HUES64 (cell line): ENCODE results near the gene PPP1R14B.

Experiments used
- H3K27ac ChIP-seq: 2 replicates; pipeline ENCODE4 v1.7.0; 2013; ENCODE audit warnings: low read depth, low read length, inconsistent platforms
- H3K27me3 ChIP-seq: 2 replicates; pipeline ENCODE4 v1.6.1; 2013; ENCODE audit warnings: mild to moderate bottlenecking, low read length; ENCODE audit not compliant: insufficient read depth
- H3K36me3 ChIP-seq: 2 replicates; pipeline ENCODE4 v1.6.1; 2013; ENCODE audit warnings: mild to moderate bottlenecking, low read length; ENCODE audit not compliant: insufficient read depth
- H3K4me1 ChIP-seq: 2 replicates; pipeline ENCODE4 v1.6.1; 2013; ENCODE audit warnings: mild to moderate bottlenecking, low read length, moderate library complexity; ENCODE audit not compliant: insufficient read depth
- H3K4me3 ChIP-seq: 2 replicates; pipeline ENCODE4 v1.5.1; 2013; ENCODE audit warnings: mild to moderate bottlenecking, low read length, moderate library complexity
- H3K9ac ChIP-seq: 2 replicates; pipeline ENCODE4 v1.6.1; 2013; ENCODE audit warnings: mild to moderate bottlenecking, low read depth, low read length
- H3K9me3 ChIP-seq: 2 replicates; pipeline ENCODE4 v1.6.1; 2013; ENCODE audit warnings: low read depth, low read length; ENCODE audit not compliant: insufficient read depth
- WGBS: fragments of 150-250, 120-280 bp; methylation state at CpG from one replicate; pipeline ENCODE4 v1.1.7; 2013; ENCODE audit warnings: missing lambda C conversion rate; 5-methylcytosine and 5-hydroxymethylcytosine counted together

Gene PPP1R14B

DNA sequence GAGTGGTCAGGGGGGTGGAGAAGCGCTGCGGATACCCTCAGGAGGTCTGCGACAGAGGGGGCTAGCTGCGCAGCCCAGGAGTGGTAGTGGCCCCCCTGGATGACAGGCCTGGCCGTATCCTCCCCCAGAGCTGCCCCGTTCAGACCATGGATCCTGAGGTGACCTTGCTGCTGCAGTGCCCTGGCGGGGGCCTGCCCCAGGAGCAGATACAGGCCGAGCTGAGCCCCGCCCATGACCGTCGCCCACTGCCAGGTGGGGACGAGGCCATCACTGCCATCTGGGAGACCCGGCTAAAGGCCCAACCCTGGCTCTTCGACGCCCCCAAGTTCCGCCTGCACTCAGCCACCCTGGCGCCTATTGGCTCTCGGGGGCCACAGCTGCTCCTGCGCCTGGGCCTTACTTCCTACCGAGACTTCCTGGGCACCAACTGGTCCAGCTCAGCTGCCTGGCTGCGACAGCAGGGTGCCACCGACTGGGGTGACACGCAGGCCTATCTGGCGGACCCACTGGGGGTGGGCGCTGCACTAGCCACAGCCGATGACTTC, 20.2 kb downstream of the PPP1R14B start:
- peaks cover 11% of the 10 kb centered on the region; the same call in 1 of the 2 replicates for H3K4me1 ChIP-seq
- peaks cover 4% of the 10 kb centered on the region; the same call in 1 of the 2 replicates for H3K36me3 ChIP-seq
- H3K9ac ChIP-seq, result peak overlapping the region; percentile 82
- no peaks in the 10 kb centered on the region for H3K9me3 ChIP-seq
- WGBS, result 35% methylated on average over 26 of the region's 26 CpGs
- H3K27ac ChIP-seq, result peak overlapping the region; percentile 28; the same call in 1 of the 2 replicates
- H3K4me3 ChIP-seq, result peak overlapping the region; percentile 82
- H3K27me3 ChIP-seq, result no peaks in the 10 kb centered on the region

DNA sequence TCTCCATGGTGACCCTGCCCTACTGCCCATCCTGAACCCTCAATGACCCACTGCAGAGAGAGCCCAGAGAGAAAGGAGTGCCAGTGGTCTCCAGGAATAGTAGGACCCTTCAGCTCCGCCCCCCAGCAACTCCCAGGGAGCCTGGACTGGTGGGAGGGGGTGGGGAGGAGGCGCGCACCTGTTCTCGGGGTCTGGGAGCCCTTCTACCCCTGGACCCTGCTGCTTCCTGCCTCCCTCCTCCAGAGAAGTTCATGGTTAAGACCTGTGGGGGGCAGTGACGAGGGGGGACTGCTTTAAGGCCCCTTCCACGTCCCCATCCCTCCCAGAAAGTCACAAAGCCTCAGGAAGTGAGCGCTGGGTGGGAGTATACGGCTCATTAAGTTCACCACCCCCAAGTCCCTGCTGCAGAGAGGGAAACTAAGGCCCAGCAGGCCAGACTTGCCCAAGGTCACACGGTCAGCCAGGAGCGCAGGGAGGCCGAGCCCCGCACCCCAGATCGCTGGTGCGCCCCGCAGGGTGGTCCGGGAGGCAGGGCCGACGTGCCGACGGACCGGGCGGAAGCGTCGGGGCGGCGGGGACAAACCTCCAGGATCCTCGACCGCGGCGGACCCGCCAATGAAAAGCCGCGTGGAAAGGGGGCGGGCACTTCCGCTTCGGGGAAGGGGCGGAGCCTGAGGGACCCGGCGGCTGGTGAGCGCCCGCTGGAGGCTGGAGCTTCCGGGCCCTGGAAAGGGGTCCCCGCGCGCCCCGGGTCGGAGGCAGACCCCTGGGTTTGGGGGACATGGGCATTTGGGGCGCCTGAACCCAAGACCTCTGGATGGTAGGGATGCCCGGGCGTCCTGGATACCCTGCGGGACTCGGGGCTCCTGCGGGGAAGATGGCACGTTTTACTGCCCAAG, 20.9 kb downstream of the PPP1R14B start, which contains the start of the genes NUDT22 and TRPT1:
Gene NUDT22, plus strand, starts transcription at position 667 of the 899 bp plus-strand sequence. CDS start 379 bp downstream, outside the sequence.
Gene TRPT1, minus strand, starts transcription at position 579 of the 899 bp plus-strand sequence. Its CDS starts 326 bp downstream, at position 253.
- peaks cover 8% of the 10 kb centered on the region for H3K36me3 ChIP-seq
- peak within 1 kb of the TSS; percentile 82 for H3K9ac ChIP-seq
- H3K27me3 ChIP-seq, result no peaks in the 10 kb centered on the region
- peak within 1 kb of the TSS; percentile 82 for H3K4me3 ChIP-seq
- WGBS, result under 1% methylated on average over 51 of the region's 54 CpGs
- H3K27ac ChIP-seq, result peak within 1 kb of the TSS; percentile 91
- H3K9me3 ChIP-seq, result no peaks in the 10 kb centered on the region
- H3K4me1 ChIP-seq, result peaks cover 11% of the 10 kb centered on the region; the same call in 1 of the 2 replicates

DNA sequence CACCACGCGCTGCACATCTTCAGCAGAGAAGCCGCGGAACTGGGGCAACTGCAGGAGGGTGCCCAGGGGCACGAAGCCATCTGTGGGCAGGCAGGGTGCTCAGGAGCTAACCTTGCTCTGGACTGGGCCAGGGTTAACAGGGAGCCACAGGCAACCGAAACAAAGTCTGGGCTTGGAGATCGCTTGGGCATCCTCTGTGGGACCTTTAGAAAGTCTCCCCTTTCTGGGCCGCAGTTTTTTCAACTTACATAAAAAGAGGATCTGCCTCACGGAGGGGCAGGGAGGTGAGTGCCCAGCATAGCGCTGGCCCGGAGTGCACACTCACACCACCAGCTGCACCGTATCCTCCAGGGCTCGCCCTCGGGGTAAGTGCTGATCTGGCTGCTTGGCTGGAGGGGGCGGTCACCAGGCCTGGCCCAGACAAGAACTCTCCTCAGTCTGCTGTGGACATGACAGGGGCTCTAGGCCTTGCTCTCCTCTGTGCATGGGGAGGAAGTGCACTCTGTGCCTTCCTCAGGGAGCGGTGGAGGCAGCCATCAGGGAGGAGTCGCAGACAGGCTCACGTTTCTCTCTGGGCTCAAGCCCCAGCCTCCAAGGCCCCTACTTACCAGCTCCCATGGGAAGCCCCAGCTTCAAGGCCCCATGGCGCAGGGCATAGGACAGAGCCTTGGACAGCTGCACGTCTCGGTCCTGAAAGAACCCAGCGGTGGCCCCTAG, 21.7 kb downstream of the PPP1R14B start:
- Histone ChIP-seq H3K4me3 (peak overlapping the region; percentile 82), H3K27ac (no peak overlapping the region; the same call in 1 of the 2 replicates), H3K9me3 (no peaks in the 10 kb centered on the region), H3K36me3 (peaks cover 12% of the 10 kb centered on the region), H3K9ac (peak overlapping the region; percentile 75), H3K27me3 (no peaks in the 10 kb centered on the region), H3K4me1 (peaks cover 11% of the 10 kb centered on the region; the same call in 1 of the 2 replicates)
- 75% methylated on average over 22 of the region's 22 CpGs for WGBS

DNA sequence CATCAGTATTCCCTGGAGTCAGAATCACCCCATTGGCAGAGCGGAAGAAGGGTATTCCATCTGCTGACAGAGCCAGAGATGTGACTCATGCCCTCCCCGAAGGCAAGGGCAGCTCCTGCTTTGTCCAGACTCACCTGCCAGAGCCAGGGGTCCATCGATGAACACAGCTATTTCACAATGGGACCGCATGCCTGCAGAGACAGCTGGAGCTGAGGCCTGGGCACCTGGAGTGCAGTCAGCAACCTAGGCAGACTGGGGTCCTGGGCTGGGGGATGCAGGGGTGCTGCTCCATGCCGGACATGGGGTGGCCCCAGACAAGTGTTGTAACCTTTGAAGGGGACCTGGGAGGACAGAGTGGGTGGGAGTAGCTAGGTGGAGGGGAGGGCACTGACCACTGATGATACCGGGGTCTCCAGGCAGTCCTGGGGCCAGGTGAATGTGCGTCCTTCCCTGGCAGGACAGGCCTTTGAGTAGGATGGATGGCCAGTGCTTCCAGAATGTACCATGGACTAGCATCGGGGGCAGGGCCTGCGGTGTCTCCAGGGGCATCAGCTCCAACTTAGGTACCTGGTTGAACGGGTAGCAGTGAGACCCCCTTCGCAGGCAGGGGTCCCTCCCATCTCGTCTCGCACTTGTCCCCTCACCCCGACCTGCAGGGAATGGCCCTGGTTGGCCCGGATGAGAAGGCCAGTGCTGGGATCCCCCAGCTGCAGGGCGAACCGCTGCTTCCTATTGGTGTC, 22.4 kb downstream of the PPP1R14B start:
- Histone ChIP-seq H3K27me3 (no peaks in the 10 kb centered on the region), H3K9ac (no peak overlapping the region), H3K36me3 (peaks cover 18% of the 10 kb centered on the region), H3K4me3 (no peak overlapping the region), H3K27ac (no peak overlapping the region), H3K4me1 (peaks cover 11% of the 10 kb centered on the region; the same call in 1 of the 2 replicates), H3K9me3 (no peaks in the 10 kb centered on the region)
- WGBS, result 94% methylated on average over 17 of the region's 17 CpGs

DNA sequence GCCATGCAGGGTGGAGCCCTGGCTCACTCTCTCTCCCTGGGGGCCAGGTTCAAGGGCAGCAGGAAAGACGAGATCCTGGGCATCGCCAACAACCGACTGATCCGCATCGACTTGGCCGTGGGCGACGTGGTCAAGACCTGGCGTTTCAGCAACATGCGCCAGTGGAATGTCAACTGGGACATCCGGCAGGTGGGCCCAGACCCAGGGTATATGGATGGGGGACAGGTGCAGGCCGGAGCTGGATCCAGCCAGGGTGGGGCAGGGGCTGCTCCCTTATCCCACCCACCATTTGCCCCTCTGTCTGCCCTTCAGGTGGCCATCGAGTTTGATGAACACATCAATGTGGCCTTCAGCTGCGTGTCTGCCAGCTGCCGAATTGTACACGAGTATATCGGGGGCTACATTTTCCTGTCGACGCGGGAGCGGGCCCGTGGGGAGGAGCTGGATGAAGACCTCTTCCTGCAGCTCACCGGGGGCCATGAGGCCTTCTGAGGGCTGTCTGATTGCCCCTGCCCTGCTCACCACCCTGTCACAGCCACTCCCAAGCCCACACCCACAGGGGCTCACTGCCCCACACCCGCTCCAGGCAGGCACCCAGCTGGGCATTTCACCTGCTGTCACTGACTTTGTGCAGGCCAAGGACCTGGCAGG, 23.6 kb downstream of the PPP1R14B start:
- H3K9me3 ChIP-seq, result no peaks in the 10 kb centered on the region

DNA sequence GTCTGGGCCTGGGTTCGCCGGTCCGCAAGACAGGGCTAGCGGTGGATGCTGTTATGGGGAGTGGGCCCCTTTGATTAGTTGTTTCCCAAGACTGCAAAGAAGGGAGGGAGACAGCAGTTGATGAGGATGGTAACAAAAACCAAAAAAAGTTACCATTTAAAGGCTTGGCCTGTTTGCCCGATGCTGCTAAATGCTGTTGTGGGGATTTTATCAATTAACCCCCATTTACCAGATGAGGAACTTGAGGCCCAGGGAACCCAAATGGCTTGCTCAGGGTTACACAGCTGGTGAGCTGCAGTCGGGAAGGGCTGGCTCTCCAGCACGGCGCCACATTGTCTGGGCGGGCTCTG, 24.1 kb downstream of the PPP1R14B start:
- Histone ChIP-seq H3K27me3 (no peaks in the 10 kb centered on the region), H3K9ac (no peak overlapping the region), H3K4me3 (no peak overlapping the region), H3K36me3 (peaks cover 18% of the 10 kb centered on the region), H3K27ac (no peak overlapping the region), H3K9me3 (no peaks in the 10 kb centered on the region), H3K4me1 (peaks cover 11% of the 10 kb centered on the region; the same call in 1 of the 2 replicates)
- 87% methylated on average over 9 of the region's 9 CpGs for WGBS

More for the DNA sequence above, 23.6 kb downstream of the PPP1R14B start:
- Histone ChIP-seq H3K36me3 (peaks cover 18% of the 10 kb centered on the region), H3K27me3 (no peaks in the 10 kb centered on the region), H3K9ac (no peak overlapping the region), H3K4me3 (no peak overlapping the region), H3K4me1 (peaks cover 11% of the 10 kb centered on the region; the same call in 1 of the 2 replicates), H3K27ac (no peak overlapping the region)
- WGBS, result 95% methylated on average over 24 of the region's 24 CpGs

DNA sequence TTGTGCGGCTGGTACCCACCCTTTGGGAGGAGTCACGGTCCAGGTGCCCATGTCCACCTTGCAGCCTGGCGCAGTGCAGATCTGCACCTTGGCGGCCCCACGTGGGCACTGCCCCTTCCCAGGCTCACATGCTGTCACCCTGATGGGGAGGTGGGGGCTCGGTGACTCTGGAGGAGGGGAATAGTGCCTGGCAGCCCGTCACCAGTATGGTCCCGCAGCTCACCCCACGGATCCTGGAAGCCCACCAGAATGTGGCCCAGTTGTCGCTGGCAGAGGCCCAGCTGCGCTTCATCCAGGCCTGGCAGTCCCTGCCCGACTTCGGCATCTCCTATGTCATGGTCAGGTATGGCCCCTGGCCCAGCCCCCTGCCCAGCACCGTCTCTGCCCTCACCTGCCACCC, 25.9 kb downstream of the PPP1R14B start:
- H3K27ac ChIP-seq, result no peak overlapping the region
- H3K9ac ChIP-seq, result no peak overlapping the region
- no peak overlapping the region for H3K4me3 ChIP-seq
- H3K9me3 ChIP-seq, result no peaks in the 10 kb centered on the region
- peaks cover 4% of the 10 kb centered on the region; the same call in 1 of the 2 replicates for H3K4me1 ChIP-seq
- H3K36me3 ChIP-seq, result peaks cover 18% of the 10 kb centered on the region
- WGBS, result 94% methylated on average over 14 of the region's 14 CpGs
- no peaks in the 10 kb centered on the region for H3K27me3 ChIP-seq

DNA sequence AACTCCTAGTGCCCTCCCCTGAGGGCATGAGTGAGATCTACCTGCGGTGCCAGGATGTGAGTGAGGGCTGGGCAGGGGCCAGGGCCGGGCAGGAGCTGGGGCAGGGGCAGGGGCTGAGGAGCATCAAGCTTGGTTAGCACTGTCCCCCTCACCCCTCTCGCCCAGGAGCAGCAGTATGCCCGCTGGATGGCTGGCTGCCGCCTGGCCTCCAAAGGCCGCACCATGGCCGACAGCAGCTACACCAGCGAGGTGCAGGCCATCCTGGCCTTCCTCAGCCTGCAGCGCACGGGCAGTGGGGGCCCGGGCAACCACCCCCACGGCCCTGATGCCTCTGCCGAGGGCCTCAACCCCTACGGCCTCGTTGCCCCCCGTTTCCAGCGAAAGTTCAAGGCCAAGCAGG, 26.5 kb downstream of the PPP1R14B start:
- Histone ChIP-seq H3K9ac (no peak overlapping the region), H3K4me1 (peaks cover 3% of the 10 kb centered on the region; the same call in 1 of the 2 replicates), H3K27ac (no peak overlapping the region), H3K9me3 (no peaks in the 10 kb centered on the region), H3K4me3 (no peak overlapping the region), H3K36me3 (peaks cover 18% of the 10 kb centered on the region), H3K27me3 (no peaks in the 10 kb centered on the region)
- WGBS, result 91% methylated on average over 17 of the region's 17 CpGs

DNA sequence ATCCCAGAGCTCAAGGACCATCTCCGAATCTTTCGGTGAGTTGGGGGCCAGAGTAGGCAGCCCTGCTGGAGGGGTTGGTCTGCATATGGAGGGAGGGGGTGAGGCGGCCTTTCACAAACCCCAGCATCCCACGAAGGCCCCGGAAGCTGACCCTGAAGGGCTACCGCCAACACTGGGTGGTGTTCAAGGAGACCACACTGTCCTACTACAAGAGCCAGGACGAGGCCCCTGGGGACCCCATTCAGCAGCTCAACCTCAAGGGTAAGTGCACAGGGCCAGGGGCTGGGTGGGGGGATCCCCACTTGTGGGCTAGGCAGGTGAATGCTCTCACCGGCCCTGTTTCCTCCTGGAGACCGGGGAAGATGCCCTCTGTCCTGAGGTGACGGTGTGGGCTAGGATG, 27.0 kb downstream of the PPP1R14B start:
- Histone ChIP-seq H3K4me1 (no peaks in the 10 kb centered on the region), H3K27ac (no peak overlapping the region), H3K36me3 (peaks cover 18% of the 10 kb centered on the region), H3K27me3 (no peaks in the 10 kb centered on the region), H3K9me3 (no peaks in the 10 kb centered on the region), H3K4me3 (no peak overlapping the region), H3K9ac (no peak overlapping the region)
- 92% methylated on average over 9 of the region's 10 CpGs for WGBS

DNA sequence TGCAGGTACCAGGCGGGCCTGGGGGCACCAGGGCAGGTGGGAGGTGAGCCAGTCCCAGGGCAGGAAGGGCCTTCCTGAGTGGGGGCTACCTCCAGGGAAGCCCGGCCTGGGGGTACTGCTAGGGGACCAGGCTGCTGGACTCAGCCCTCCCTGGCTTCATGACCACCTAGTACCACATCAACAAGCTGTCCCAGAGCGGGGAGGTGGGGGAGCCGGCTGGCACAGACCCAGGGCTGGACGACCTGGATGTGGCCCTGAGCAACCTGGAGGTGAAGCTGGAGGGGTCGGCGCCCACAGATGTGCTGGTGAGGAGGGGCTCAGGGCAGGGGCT, 27.4 kb downstream of the PPP1R14B start:
- Histone ChIP-seq H3K4me3 (no peak overlapping the region), H3K9me3 (no peaks in the 10 kb centered on the region), H3K27ac (no peak overlapping the region), H3K36me3 (peaks cover 18% of the 10 kb centered on the region), H3K9ac (no peak overlapping the region), H3K27me3 (no peaks in the 10 kb centered on the region), H3K4me1 (no peaks in the 10 kb centered on the region)
- WGBS, result 96% methylated on average over 7 of the region's 7 CpGs
